HG02973 (cell line): Measurements from ENCODE around the gene AKR1D1.

Experiments used
- ATAC-seq: cut with Tn5 transposase; IDR thresholded peaks from one replicate; pipeline ENCODE4 v1.9.1; 2021; ENCODE audit warnings: moderate library complexity; ENCODE audit not compliant: unreplicated experiment

Gene AKR1D1

DNA sequence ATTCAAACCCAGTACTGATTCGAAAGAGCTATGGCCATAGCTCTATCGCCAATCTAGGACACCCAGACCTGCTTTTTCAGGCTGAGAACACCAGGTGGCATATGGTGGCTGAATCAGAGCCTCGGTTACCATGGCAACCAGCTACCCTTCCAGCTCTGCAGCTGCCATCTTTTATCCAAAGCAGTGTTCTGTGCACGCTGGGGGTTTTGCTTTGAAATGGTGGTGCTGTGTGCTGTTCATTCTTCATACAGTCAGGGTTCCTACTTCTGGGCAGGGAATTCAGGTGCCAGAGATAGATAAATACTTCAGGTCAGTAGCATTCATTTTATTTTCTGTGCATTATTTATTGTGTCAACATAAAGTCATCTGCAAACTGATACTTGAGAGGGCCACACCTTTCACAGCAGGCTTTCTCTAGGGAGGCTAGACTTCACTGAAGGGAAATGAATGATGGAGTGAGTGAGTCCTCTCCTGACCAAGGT is 85.4 kb downstream of the AKR1D1 start:
- ATAC-seq = peak; percentile 99

DNA sequence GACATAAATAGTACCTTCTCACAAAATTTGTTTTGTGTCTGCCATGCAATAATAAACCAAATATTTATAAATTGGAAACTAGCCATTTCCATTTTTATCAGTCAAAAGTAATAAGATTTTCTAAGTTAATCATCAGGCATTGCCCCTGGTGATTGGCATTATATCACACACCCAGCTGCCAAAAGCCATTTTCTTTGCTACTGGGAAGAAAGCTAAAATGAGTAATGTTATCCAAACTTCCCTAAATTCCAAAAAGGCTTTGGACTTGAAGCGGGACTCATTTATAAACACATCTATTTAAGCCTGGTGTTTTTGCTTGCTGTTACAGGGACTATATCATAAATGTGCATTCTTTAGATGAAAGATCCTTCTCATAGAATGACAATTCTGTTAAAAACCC is 86.0 kb downstream of the AKR1D1 start:
- no peak for ATAC-seq

DNA sequence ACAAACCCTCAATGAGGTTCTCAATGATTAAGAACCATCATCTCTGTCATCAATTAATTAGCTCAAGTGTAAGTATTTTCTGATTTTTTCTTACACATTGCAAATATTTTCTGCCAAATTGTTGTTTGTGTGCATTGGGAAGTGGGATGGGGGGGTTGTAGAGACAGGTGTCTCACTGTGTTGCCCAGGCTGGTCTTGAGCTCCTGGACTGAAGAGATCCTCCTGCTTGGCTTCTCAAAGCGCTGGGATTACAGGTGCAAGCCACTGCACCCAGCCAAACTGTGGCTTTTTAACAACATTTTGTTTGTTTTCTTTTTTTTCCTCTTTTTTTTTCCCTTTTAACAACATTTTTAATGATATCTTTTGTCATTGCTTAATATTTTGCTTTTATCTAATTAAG is 87.5 kb downstream of the AKR1D1 start:
- ATAC-seq = no peak

DNA sequence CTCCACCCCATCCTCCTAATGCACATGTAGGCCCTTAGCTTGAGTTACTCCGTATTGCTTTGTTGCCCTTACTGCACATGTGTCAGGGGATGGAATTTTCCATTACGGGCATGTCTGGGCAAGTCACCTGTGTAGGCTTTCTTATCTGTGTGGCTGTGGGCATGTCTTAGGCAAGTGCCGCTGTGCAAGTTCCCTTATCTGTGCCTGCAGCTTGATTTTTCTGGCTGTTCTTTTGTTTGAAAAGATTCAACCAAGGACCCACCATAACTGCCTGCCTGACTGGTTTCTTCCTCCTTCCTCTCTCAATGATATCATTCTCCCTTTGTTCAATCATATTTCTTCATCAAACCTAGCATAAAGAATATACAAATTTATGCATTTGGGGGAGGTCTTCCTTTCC is 88.5 kb downstream of the AKR1D1 start:
- no peak for ATAC-seq

DNA sequence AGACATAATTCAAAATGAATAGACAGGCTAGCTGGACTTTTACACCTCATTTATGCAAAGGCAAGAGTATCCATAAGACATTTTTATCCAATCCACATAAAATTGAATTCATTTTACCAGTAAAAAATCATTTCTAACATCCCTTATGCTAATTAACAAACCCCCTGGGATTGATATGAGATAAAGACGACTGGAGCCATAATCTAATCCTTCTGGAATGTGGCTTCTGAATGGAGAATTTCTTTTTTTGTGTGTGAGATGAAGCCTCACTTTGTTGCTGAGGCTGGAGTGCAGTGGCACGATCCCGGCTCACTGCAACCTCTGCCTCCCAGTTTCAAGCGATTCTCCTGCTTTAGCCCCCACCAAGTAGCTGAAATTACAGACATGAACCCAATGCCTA is 90.4 kb downstream of the AKR1D1 start:
- ATAC-seq = no peak

DNA sequence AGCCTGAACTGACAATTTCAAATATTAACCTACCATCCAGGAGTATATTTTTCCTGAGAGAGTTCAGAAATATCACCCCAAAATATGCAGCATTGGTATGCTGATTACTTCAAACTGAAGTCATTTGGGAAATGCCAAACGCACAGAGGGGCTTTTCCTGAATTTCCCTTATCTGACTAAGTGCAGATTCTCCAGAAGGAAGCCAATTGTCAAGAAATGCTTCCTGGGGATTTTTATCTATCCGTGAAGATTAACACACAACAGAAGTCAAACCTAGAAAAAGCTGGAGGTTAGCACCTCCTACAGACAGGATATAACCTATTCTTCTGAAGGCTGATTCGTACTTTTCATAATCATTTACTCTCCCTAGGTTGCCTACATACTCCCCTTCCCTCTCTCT is 91.0 kb downstream of the AKR1D1 start:
- ATAC-seq = no peak

DNA sequence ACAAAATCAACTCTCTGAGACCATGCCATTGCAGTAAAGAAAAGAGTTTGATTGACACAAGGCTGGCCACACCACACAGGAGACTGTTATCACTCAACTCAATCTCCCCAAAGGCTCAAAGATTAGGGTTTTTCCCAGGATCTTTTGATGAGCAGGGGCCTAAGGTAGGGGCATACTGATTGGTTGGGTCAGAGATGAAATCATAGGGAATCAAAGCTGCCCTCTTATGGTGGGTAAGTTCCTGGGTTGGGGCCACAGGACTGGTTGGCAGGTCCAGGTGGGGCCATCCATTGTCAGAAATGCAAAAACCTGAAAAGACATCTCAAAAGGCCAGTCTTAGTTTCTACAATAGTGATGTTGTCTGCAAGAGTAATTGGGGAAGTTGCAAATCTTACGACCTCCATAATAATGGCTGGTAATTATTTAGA is 91.6 kb downstream of the AKR1D1 start:
- no peak for ATAC-seq
